ENCODE measurements around the gene PTPRD.

PTPRD gene

GRCh38 chr9:9170439-9171134 is 1442.2 kb downstream of the PTPRD start:
- Histone ChIP-seq H3K9me2 (replicated peaks; ENCODE audit: low read depth, low read length) (no peaks in the 10 kb centered on the region), H4K20me1 (ENCODE audit: insufficient read depth, low read length, poor library complexity, severe bottlenecking) (no peaks in the 10 kb centered on the region), H3K4me3 (ENCODE audit: low read length, poor library complexity, severe bottlenecking) (no peak overlapping the region), H3K9me3 (ENCODE audit: insufficient read depth, low read depth, low read length) (no peaks in the 10 kb centered on the region), H3F3A (ENCODE audit: low read depth) (no peaks in the 10 kb centered on the region), H3K4me2 (ENCODE audit: low read depth, low read length, poor library complexity, severe bottlenecking) (no peak overlapping the region), H3K4me1 (ENCODE audit: insufficient read depth, low read length, poor library complexity, severe bottlenecking) (no peaks in the 10 kb centered on the region), H3K27me3 (ENCODE audit: insufficient read depth, low read length, poor library complexity, severe bottlenecking) (no peaks in the 10 kb centered on the region), H2AFZ (ENCODE audit: low read length) (no peak overlapping the region), H3K79me2 (ENCODE audit: insufficient read depth, low read length) (no peaks in the 10 kb centered on the region), H3K9ac (ENCODE audit: low read depth, low read length, poor library complexity, severe bottlenecking) (no peak overlapping the region), H3K36me3 (ENCODE audit: insufficient read depth, low read length) (no peaks in the 10 kb centered on the region)
- TF ChIP-seq EZH2phosphoT487 (IDR thresholded peaks at IDR 0.05; ENCODE audit: borderline replicate concordance), result no peak
- TF ChIP-seq CTCF (conservative IDR thresholded peaks at IDR 0.05; ENCODE audit: low read length), result no peak

- H3K9ac ChIP-seq (ENCODE audit: low read depth, low read length, poor library complexity, severe bottlenecking), result no peak overlapping the region
- no peaks in the 10 kb centered on the region for H3K36me3 ChIP-seq (ENCODE audit: insufficient read depth, low read length)
These were observed 1470.8 kb downstream of the PTPRD start for GRCh38 chr9:9142001-9142400.

GRCh38 chr9:9133526-9133925 is 1479.3 kb downstream of the PTPRD start:
- no peaks in the 10 kb centered on the region for H3K9me2 ChIP-seq (replicated peaks; ENCODE audit: low read depth, low read length)
- H3K4me3 ChIP-seq (ENCODE audit: low read length, poor library complexity, severe bottlenecking), result no peak overlapping the region
- H3K79me2 ChIP-seq (ENCODE audit: insufficient read depth, low read length), result no peaks in the 10 kb centered on the region
- no peaks in the 10 kb centered on the region for H4K20me1 ChIP-seq (ENCODE audit: insufficient read depth, low read length, poor library complexity, severe bottlenecking)
- no peaks in the 10 kb centered on the region for H3K4me1 ChIP-seq (ENCODE audit: insufficient read depth, low read length, poor library complexity, severe bottlenecking)
- TF ChIP-seq EZH2phosphoT487 (IDR thresholded peaks at IDR 0.05; ENCODE audit: borderline replicate concordance), result no peak
- TF ChIP-seq CTCF (conservative IDR thresholded peaks at IDR 0.05; ENCODE audit: low read length), result no peak
- no peaks in the 10 kb centered on the region for H3F3A ChIP-seq (ENCODE audit: low read depth)
- H3K9ac ChIP-seq (ENCODE audit: low read depth, low read length, poor library complexity, severe bottlenecking), result no peak overlapping the region
- H3K9me3 ChIP-seq (ENCODE audit: insufficient read depth, low read depth, low read length), result no peaks in the 10 kb centered on the region
- no peak overlapping the region for H2AFZ ChIP-seq (ENCODE audit: low read length)
- no peak overlapping the region for H3K4me2 ChIP-seq (ENCODE audit: low read depth, low read length, poor library complexity, severe bottlenecking)
- H3K36me3 ChIP-seq (ENCODE audit: insufficient read depth, low read length), result no peaks in the 10 kb centered on the region
- no peaks in the 10 kb centered on the region for H3K27me3 ChIP-seq (ENCODE audit: insufficient read depth, low read length, poor library complexity, severe bottlenecking)

More at GRCh38 chr9:9142001-9142400, 1470.8 kb downstream of the PTPRD start:
- Histone ChIP-seq H3K4me3 (ENCODE audit: low read length, poor library complexity, severe bottlenecking) (no peak overlapping the region), H3K79me2 (ENCODE audit: insufficient read depth, low read length) (no peaks in the 10 kb centered on the region), H2AFZ (ENCODE audit: low read length) (no peak overlapping the region), H3K4me1 (ENCODE audit: insufficient read depth, low read length, poor library complexity, severe bottlenecking) (no peaks in the 10 kb centered on the region), H3K27me3 (ENCODE audit: insufficient read depth, low read length, poor library complexity, severe bottlenecking) (no peaks in the 10 kb centered on the region), H3K9me2 (replicated peaks; ENCODE audit: low read depth, low read length) (no peaks in the 10 kb centered on the region), H3K4me2 (ENCODE audit: low read depth, low read length, poor library complexity, severe bottlenecking) (no peak overlapping the region), H3F3A (ENCODE audit: low read depth) (no peaks in the 10 kb centered on the region), H4K20me1 (ENCODE audit: insufficient read depth, low read length, poor library complexity, severe bottlenecking) (no peaks in the 10 kb centered on the region), H3K9me3 (ENCODE audit: insufficient read depth, low read depth, low read length) (no peaks in the 10 kb centered on the region)
- TF ChIP-seq CTCF (conservative IDR thresholded peaks at IDR 0.05; ENCODE audit: low read length), result 0 out of 2 replicates have a peak, but pooled peaks have one; percentile 8
- TF ChIP-seq EZH2phosphoT487 (IDR thresholded peaks at IDR 0.05; ENCODE audit: borderline replicate concordance), result no peak

All from Loucy (cell line).